Thyroid gland (tissue), 4 donors: ENCODE measurements around the gene DOCK6. TPM values are rescaled to one million over a fixed set of nuclear protein-coding genes. Genes with fewer than 3 reads are reported as not detected.
A peak's percentile ranks its signal among the peaks of the same experiment; 100 is the strongest.

Experiments
- DNase-seq, 2 donors: peaks; one replicate each; pipeline ENCODE4 v3.0.0-alpha.2; 2019
- H3K27ac ChIP-seq, 3 donors: fragments of 200-600 bp; sonication (generic); 1 replicate in 2 of 3; 2 replicates in 1 of 3; pipeline ENCODE4 v1.5.1; 2016 to 2019; ENCODE audit warnings: mild to moderate bottlenecking in 1 of 3, moderate library complexity in 1 of 3
- H3K27me3 ChIP-seq: fragments of 200-600 bp; sonication (generic); one replicate; pipeline ENCODE4 v1.5.1; 2019
- H3K36me3 ChIP-seq, 2 donors: fragments of 200-600 bp; sonication (generic); one replicate each; pipeline ENCODE4 v1.5.1; 2016 to 2019
- H3K4me1 ChIP-seq, 2 donors: fragments of 200-600 bp; sonication (generic); one replicate each; pipeline ENCODE4 v1.5.1; 2017 to 2019
- H3K4me3 ChIP-seq, 3 donors: fragments of 200-600 bp; sonication (generic); replicated peaks in 1 of 3; 1 replicate in 2 of 3; 2 replicates in 1 of 3; pipeline ENCODE4 v1.5.1; 2016; ENCODE audit warnings: mild to moderate bottlenecking in 1 of 3
- H3K9me3 ChIP-seq: fragments of 200-600 bp; sonication (generic); one replicate; pipeline ENCODE4 v1.5.1; 2017
- CTCF ChIP-seq, 6 experiments: fragments of 200-600 bp in 3 of 6; fragments of 450-650 bp in 3 of 6; sonication (generic) in 3 of 6; IDR thresholded peaks; one replicate each; pipeline ENCODE4 v1.5.1; 2016 to 2019; ENCODE audit warnings: antibody characterized with exemption in 6 of 6, mild to moderate bottlenecking in 2 of 6, inconsistent platforms in 1 of 6, moderate library complexity in 1 of 6
- POLR2A ChIP-seq, 2 donors: fragments of 450-650 bp; IDR thresholded peaks; one replicate each; pipeline ENCODE4 v1.6.1; 2017; ENCODE audit warnings: antibody characterized with exemption in 2 of 2, mild to moderate bottlenecking in 2 of 2, moderate library complexity in 1 of 2
- WGBS, 2 donors: methylation state at CpG; one replicate each; pipeline ENCODE4 v1.1.5; 2017; 5-methylcytosine and 5-hydroxymethylcytosine counted together
- intact Hi-C: fragments of 100-400 bp; cut with DNase I; formaldehyde crosslinking; loops from one replicate; pipeline ENCODE4 v1.15.1; 2023
- total RNA-seq, 4 donors: library from RNA; depleted of rRNA; stranded (reverse); fragments of >200 nt; gene quantifications; one replicate each; pipeline ENCODE4 v1.2.3, GENCODE V29; 2016

DOCK6 gene
- total RNA-seq, 4 donors from 2014 or later = 41.4 to 156 (median 58.1) TPM

- Histone ChIP-seq H3K27ac (peak overlapping the region in 1 of 3 donors; percentile 15), H3K27me3 (no peaks in the 10 kb centered on the region), H3K9me3 (no peaks in the 10 kb centered on the region), H3K4me1 (peaks cover 0 to 20% of the 10 kb centered on the region in 2 donors), H3K4me3 (no peak overlapping the region), H3K36me3 (peaks cover 14 to 16% of the 10 kb centered on the region in 2 donors)
- TF ChIP-seq POLR2A (IDR thresholded peaks at IDR 0.05) (no peak), CTCF (IDR thresholded peaks at IDR 0.05) (no peak)
- intact Hi-C loops = no loop called here
- 27 to 45% methylated on average over 7 of the region's 7 CpGs for WGBS, 2 donors
- no peak for DNase-seq
Observed at GRCh38 chr19:11256189-11256588, 6.1 kb downstream of the DOCK6 start.

GRCh38 chr19:11254666-11255065 is 7.7 kb downstream of the DOCK6 start:
- Histone ChIP-seq H3K4me1 (peaks cover 0 to 18% of the 10 kb centered on the region in 2 donors), H3K36me3 (peaks cover 25 to 27% of the 10 kb centered on the region in 2 donors), H3K9me3 (no peaks in the 10 kb centered on the region), H3K4me3 (no peak overlapping the region), H3K27ac (peak overlapping the region in 2 of 3 donors; percentile 65 to 73), H3K27me3 (no peaks in the 10 kb centered on the region)
- intact Hi-C loops = no loop called here
- WGBS, 2 donors = 84 to 90% methylated on average over 5 of the region's 5 CpGs
- peak in 1 of 6 experiments; percentile 17 for TF ChIP-seq CTCF (IDR thresholded peaks at IDR 0.05)
- TF ChIP-seq POLR2A (IDR thresholded peaks at IDR 0.05) = no peak
- no peak for DNase-seq

DNA sequence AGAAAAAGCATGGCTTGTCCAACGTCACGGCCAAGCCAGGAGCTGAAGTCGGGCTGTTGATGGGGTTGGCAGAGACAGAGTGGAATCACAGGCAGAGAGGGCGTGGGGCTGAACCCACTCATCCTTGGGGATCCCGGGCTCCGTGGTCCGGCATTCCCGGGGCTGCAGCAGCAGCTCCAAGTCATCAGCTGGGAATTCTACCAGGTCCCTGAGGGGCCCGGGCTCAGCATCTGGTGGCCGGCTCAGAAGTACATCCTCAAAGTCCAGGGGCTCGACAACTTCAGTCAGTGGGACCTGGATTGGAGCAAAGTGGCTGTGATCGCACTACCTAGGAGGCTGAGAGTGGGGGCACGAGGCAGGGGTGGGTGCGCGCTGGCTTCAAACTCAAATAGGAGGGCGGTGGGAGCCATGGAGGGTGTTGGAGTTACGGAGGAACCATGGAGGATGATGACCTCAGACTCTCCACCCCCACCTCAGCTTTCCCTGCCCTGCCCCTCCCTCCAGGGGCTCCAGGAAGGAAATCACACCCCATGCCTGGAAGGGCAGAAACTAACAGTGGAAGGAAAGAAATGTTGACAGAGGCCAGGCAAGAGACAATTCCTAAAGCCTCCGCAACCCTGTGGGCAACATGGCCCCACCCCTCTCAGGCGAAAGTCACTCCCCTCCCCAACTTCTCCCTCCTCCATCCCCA is 9.5 kb downstream of the DOCK6 start:
- peaks cover 0 to 20% of the 10 kb centered on the region in 2 donors for H3K4me1 ChIP-seq
- no peak for TF ChIP-seq POLR2A (IDR thresholded peaks at IDR 0.05)
- TF ChIP-seq CTCF (IDR thresholded peaks at IDR 0.05) = no peak
- no peak for DNase-seq
- no peaks in the 10 kb centered on the region for H3K9me3 ChIP-seq
- peak overlapping the region; percentile 54 to 73 (median 65) for H3K27ac ChIP-seq
- H3K27me3 ChIP-seq = no peaks in the 10 kb centered on the region
- intact Hi-C loops = no loop called here
- peaks cover 36 to 39% of the 10 kb centered on the region in 2 donors for H3K36me3 ChIP-seq
- WGBS, 2 donors = 69 to 83% methylated on average over 13 to 19 of the region's 19 CpGs
- H3K4me3 ChIP-seq = no peak overlapping the region

GRCh38 chr19:11251650-11252314 is 10.5 kb downstream of the DOCK6 start:
- intact Hi-C loops = no loop called here
- Histone ChIP-seq H3K27ac (peak overlapping the region in 1 of 3 donors; percentile 73), H3K4me1 (peaks cover 0 to 31% of the 10 kb centered on the region in 2 donors), H3K27me3 (no peaks in the 10 kb centered on the region), H3K4me3 (no peak overlapping the region), H3K36me3 (peaks cover 39 to 44% of the 10 kb centered on the region in 2 donors), H3K9me3 (no peaks in the 10 kb centered on the region)
- 76 to 86% methylated on average over 5 to 11 of the region's 11 CpGs for WGBS, 2 donors
- TF ChIP-seq POLR2A (IDR thresholded peaks at IDR 0.05) = no peak
- TF ChIP-seq CTCF (IDR thresholded peaks at IDR 0.05) = no peak
- DNase-seq = no peak

GRCh38 chr19:11251217-11251616 is 11.1 kb downstream of the DOCK6 start:
- peaks cover 39 to 44% of the 10 kb centered on the region in 2 donors for H3K36me3 ChIP-seq
- peaks cover 0 to 29% of the 10 kb centered on the region in 2 donors for H3K4me1 ChIP-seq
- WGBS, 2 donors = 90 to 97% methylated on average over 4 of the region's 4 CpGs
- DNase-seq = no peak
- TF ChIP-seq CTCF (IDR thresholded peaks at IDR 0.05) = no peak
- no peak for TF ChIP-seq POLR2A (IDR thresholded peaks at IDR 0.05)
- H3K27me3 ChIP-seq = no peaks in the 10 kb centered on the region
- intact Hi-C loops = no loop called here
- H3K27ac ChIP-seq = peak overlapping the region in 1 of 3 donors; percentile 38
- no peaks in the 10 kb centered on the region for H3K9me3 ChIP-seq
- H3K4me3 ChIP-seq = no peak overlapping the region
